GM12878 (cell line): ENCODE measurements around the gene DBN1. TPM values are rescaled to one million over a fixed set of nuclear protein-coding genes. Genes with fewer than 3 reads are reported as not detected.

ENCODE experiments used
- ATAC-seq: fragments of 200-7000 bp; cut with Tn5 transposase; 3 replicates; pipeline ENCODE4 v1.9.1; 2020; ENCODE audit warnings: mild to moderate bottlenecking, moderate library complexity
- BruUV-seq: library from RNA; stranded (reverse); fragments of 400-500 nt; replicated peaks from 2 replicates; lab custom pipeline; 2021; lab: Mats Ljungman, UMichigan
- CTCF ChIA-PET: fragments of 300-600 bp; sonication (Branson Sonifier 250); formaldehyde crosslinking; extraction: SDS; loops from one replicate; lab custom pipeline; 2021; ENCODE audit warnings: inconsistent platforms; lab: Yijun Ruan, JAX
- POLR2A ChIA-PET: fragments of 350-600 bp; formaldehyde crosslinking; extraction: SDS; loops from one replicate; lab custom pipeline; 2021; ENCODE audit warnings: inconsistent platforms; lab: Charles Lee
- RAD21 ChIA-PET: fragments of 300-600 bp; sonication (Branson Sonifier 250); formaldehyde crosslinking; loops from one replicate; lab custom pipeline; 2023; ENCODE audit warnings: antibody characterized with exemption; ENCODE audit not compliant: unreplicated experiment; lab: Charles Lee
- SMC1A ChIA-PET: fragments of 300-600 bp; sonication (Branson Sonifier 250); formaldehyde crosslinking; loops from one replicate; lab custom pipeline; 2023; ENCODE audit not compliant: unreplicated experiment, uncharacterized antibody; lab: Charles Lee
- DNase-seq: peaks from one replicate; pipeline ENCODE4 v3.0.0-alpha.2; 2011; ENCODE audit warnings: low read depth, low spot score
- FAIRE-seq: peaks from 3 replicates; lab custom pipeline; 2011; peaks lifted over from hg19 to GRCh38; lab: Jason Lieb, UNC
- H2AFZ ChIP-seq: 2 replicates; pipeline ENCODE4 v1.6.0; 2011; ENCODE audit warnings: low read depth, low read length, control low read depth; ENCODE audit not compliant: control insufficient read depth
- H3K27ac ChIP-seq: 2 replicates; pipeline ENCODE4 v1.5.1; 2011; ENCODE audit warnings: control low read depth; ENCODE audit not compliant: control insufficient read depth, insufficient read depth
- H3K27me3 ChIP-seq, 2 experiments: replicated peaks in 1 of 2; 2 replicates each; pipeline versions ENCODE4 v1.6.0 to v1.6.1; 2011; ENCODE audit warnings: low read length in 1 of 2; ENCODE audit not compliant: control insufficient read depth in 2 of 2, insufficient read depth in 2 of 2
- H3K36me3 ChIP-seq, 2 experiments: 2 replicates each; pipeline ENCODE4 v1.5.1; 2011; ENCODE audit warnings: low read length in 1 of 2; ENCODE audit not compliant: control insufficient read depth in 2 of 2, insufficient read depth in 2 of 2
- H3K4me1 ChIP-seq: 2 replicates; pipeline ENCODE4 v1.6.1; 2011; ENCODE audit warnings: mild to moderate bottlenecking, low read length, moderate library complexity, mixed read lengths; ENCODE audit not compliant: control insufficient read depth, insufficient read depth
- H3K4me2 ChIP-seq: 2 replicates; pipeline ENCODE4 v1.6.0; 2011; ENCODE audit warnings: control low read depth; ENCODE audit not compliant: control insufficient read depth, insufficient read depth
- H3K4me3 ChIP-seq: fragments of 200-600 bp; sonication (generic); 2 replicates; pipeline ENCODE4 v1.5.1; 2016
- H3K79me2 ChIP-seq: 2 replicates; pipeline ENCODE4 v1.6.0; 2011; ENCODE audit warnings: low read length; ENCODE audit not compliant: control insufficient read depth, insufficient read depth
- H3K9ac ChIP-seq: 2 replicates; pipeline ENCODE4 v1.8.0; 2011; ENCODE audit warnings: low read length, control low read depth, mixed read lengths; ENCODE audit not compliant: control insufficient read depth, insufficient read depth
- H3K9me3 ChIP-seq: replicated peaks from 3 replicates; pipeline ENCODE4 v1.5.1; 2011; ENCODE audit warnings: mild to moderate bottlenecking, low read length; ENCODE audit not compliant: control insufficient read depth, insufficient read depth
- H4K20me1 ChIP-seq: 2 replicates; pipeline ENCODE4 v1.6.0; 2011; ENCODE audit not compliant: control insufficient read depth, insufficient read depth
- ATF7 ChIP-seq: fragments of 450-650 bp; IDR thresholded peaks from 2 replicates; pipeline ENCODE4 v1.6.1; 2016; ENCODE audit warnings: low read depth, mild to moderate bottlenecking
- ESRRA ChIP-seq: IDR thresholded peaks from 2 replicates; pipeline ENCODE4 v1.6.1; 2012; ENCODE audit warnings: mild to moderate bottlenecking, low read length, improper control_type of control experiment
- NR2F1 ChIP-seq: fragments of 450-650 bp; conservative IDR thresholded peaks from 2 replicates; pipeline ENCODE4 v1.6.1; 2017; ENCODE audit warnings: mild to moderate bottlenecking
- PAX8 ChIP-seq: fragments of 450-650 bp; IDR thresholded peaks from 2 replicates; pipeline ENCODE4 v1.6.1; 2017; ENCODE audit warnings: mild to moderate bottlenecking, moderate library complexity
- RAD21 ChIP-seq: IDR thresholded peaks from 2 replicates; pipeline ENCODE4 v1.6.1; 2011; ENCODE audit warnings: mild to moderate bottlenecking, low read depth, low read length, moderate library complexity; ENCODE audit not compliant: insufficient read depth
- RAD51 ChIP-seq: fragments of 450-650 bp; IDR thresholded peaks from 2 replicates; pipeline ENCODE4 v1.6.1; 2016; ENCODE audit warnings: moderate library complexity, mild to moderate bottlenecking, inconsistent platforms
- SREBF2 ChIP-seq: IDR thresholded peaks from 2 replicates; pipeline ENCODE4 v1.6.1; 2012; ENCODE audit warnings: mild to moderate bottlenecking, low read length
- STAT1 ChIP-seq: fragments of 450-650 bp; conservative IDR thresholded peaks from 2 replicates; pipeline ENCODE4 v1.6.1; 2014; ENCODE audit warnings: antibody characterized with exemption, mild to moderate bottlenecking
- SUPT20H ChIP-seq: IDR thresholded peaks from 2 replicates; pipeline ENCODE4 v1.6.1; 2011; ENCODE audit warnings: low read depth, mild to moderate bottlenecking, low read length, moderate library complexity, borderline replicate concordance; ENCODE audit not compliant: control insufficient read depth
- YBX1 ChIP-seq: fragments of 450-650 bp; IDR thresholded peaks from 2 replicates; pipeline ENCODE4 v1.6.1; 2016; ENCODE audit warnings: antibody characterized with exemption
- YY1 ChIP-seq: IDR thresholded peaks from 2 replicates; pipeline ENCODE4 v1.6.1; 2011; ENCODE audit warnings: low read depth, mild to moderate bottlenecking, low read length
- ZNF24 ChIP-seq: fragments of 450-650 bp; IDR thresholded peaks from 2 replicates; pipeline ENCODE4 v1.6.1; 2017; ENCODE audit warnings: antibody characterized with exemption, mild to moderate bottlenecking
- WGBS: methylation state at CpG from one replicate; pipeline ENCODE4 v1.1.6; 2016; ENCODE audit warnings: low lambda C conversion rate; ENCODE audit not compliant: insufficient replicate concordance, insufficient coverage; ENCODE audit errors: missing lambda C conversion rate; 5-methylcytosine and 5-hydroxymethylcytosine counted together
- in situ Hi-C: fragments of 300-500 bp; cut with MboI; formaldehyde crosslinking; loops from 9 replicates; pipeline ENCODE4 v1.14.3; 2018; ENCODE audit warnings: mixed read lengths
- intact Hi-C: fragments of 100-400 bp; cut with micrococcal nuclease; formaldehyde crosslinking; loops from one replicate; pipeline ENCODE4 v1.14.2; 2022; ENCODE audit not compliant: unreplicated experiment
- polyA plus RNA-seq, 11 experiments: library from polyadenylated mRNA; depleted of rRNA in 4 of 11; unstranded in 6 of 11; stranded (reverse) in 5 of 11; fragments of >200 nt; fragmentation: Nextera tagmentation in 4 of 11; fragmentation: Illumina TruSeq in 1 of 11; extraction: Ambion mirVana in 4 of 11; extraction: Trizol in 1 of 11; gene quantifications; 1 replicate in 1 of 11; 2 replicates in 10 of 11; pipeline versions ENCODE4 v1.2.1 to v1.2.3, GENCODE V29; 2011 to 2016; ENCODE audit warnings: inconsistent platforms in 2 of 11, missing spikeins in 2 of 11, low read depth in 1 of 11
- total RNA-seq, 4 experiments: library from RNA; depleted of rRNA in 3 of 4; stranded (reverse); fragments of >200 nt in 3 of 4; fragmentation: Illumina TruSeq in 1 of 4; extraction: Trizol in 1 of 4; gene quantifications; 2 replicates each; pipeline versions ENCODE4 v1.2.1 to v1.2.3, GENCODE V29; 2013 to 2021
- TF ChIP-seq, protein P1 (sequence below): IDR thresholded peaks from 2 replicates; pipeline ENCODE4 v1.6.1; 2011; ENCODE audit warnings: borderline replicate concordance, low read depth, mild to moderate bottlenecking, moderate library complexity, low read length; ENCODE audit not compliant: insufficient read depth, poor library complexity, severe bottlenecking
- TF ChIP-seq, protein P2 (sequence below): fragments of 450-650 bp; IDR thresholded peaks from 2 replicates; pipeline ENCODE4 v1.6.1; 2017; ENCODE audit warnings: mild to moderate bottlenecking, moderate library complexity

The DBN1 gene
- total and polyA plus RNA-seq, 10 of the 15 experiments (the other 5 are each of a cell fraction or from before 2014, with no cell fraction given), result 0.18 to 81.0 (median 27.9) TPM

DNA sequence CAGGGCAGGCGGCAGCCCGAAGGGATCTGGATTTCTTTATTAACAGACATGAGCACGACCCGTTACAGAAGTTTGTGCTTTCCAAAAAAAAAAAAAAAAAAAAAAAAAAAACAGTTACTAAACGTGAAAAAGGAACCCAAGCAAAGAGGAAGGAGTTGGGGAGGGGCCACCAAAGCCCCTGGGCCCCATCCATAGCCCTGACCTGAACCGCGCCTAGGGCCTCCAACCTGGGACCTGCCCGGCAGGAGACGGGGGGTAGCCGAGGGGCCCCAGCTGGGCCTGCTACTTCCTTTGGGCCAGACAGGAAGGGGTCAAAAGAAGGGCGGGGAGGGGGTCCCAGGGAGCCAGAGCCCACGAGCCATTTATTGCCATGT, 16.9 kb downstream of the DBN1 start (continued):
- TF ChIP-seq SUPT20H (no peak), PAX8 (no peak), STAT1 (no peak), ESRRA (no peak)
- TF ChIP-seq, protein P1, sequence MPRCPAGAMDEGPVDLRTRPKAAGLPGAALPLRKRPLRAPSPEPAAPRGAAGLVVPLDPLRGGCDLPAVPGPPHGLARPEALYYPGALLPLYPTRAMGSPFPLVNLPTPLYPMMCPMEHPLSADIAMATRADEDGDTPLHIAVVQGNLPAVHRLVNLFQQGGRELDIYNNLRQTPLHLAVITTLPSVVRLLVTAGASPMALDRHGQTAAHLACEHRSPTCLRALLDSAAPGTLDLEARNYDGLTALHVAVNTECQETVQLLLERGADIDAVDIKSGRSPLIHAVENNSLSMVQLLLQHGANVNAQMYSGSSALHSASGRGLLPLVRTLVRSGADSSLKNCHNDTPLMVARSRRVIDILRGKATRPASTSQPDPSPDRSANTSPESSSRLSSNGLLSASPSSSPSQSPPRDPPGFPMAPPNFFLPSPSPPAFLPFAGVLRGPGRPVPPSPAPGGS, result no peak
- TF ChIP-seq, all 136 proteins: peak for 0

- Histone ChIP-seq H3K9ac (peak overlapping the region; percentile 61; the same call in 1 of the 2 replicates), H2AFZ (peak overlapping the region; percentile 77), H3K27ac (peak overlapping the region; percentile 65), H3K4me3 (peak overlapping the region; percentile 82), H3K9me3 (no peaks in the 10 kb centered on the region), H3K4me2 (peak overlapping the region; percentile 98), H3K79me2 (no peaks in the 10 kb centered on the region; the same call in 1 of the 2 replicates), H3K27me3 (no peaks in the 10 kb centered on the region), H4K20me1 (no peaks in the 10 kb centered on the region), H3K36me3 (no peaks in the 10 kb centered on the region), H3K4me1 (peaks cover 11% of the 10 kb centered on the region)
- ChIA-PET POLR2A (interaction anchor here (0.8 to 13.6 kb wide), 14 partner anchors 11 to 154 kb away, joined by 3 to 358 read pairs (median 6); partner anchors contain the start of genes GRK6 and PDLIM7), CTCF (interaction anchor here (0.7 to 16.4 kb wide), 34 partner anchors 10 to 795 kb away, joined by 3 to 391 read pairs (median 6); partner anchors contain the start of genes DBN1, DOK3, GRK6 and LMAN2), SMC1A (interaction anchor here (1.6 to 5.1 kb wide), 7 partner anchors 27 to 342 kb away, joined by 6 to 92 read pairs (median 11); partner anchors contain the start of genes GRK6 and PFN3), RAD21 (interaction anchor here (0.6 to 13.5 kb wide), 18 partner anchors 11 to 700 kb away, joined by 3 to 291 read pairs (median 8); partner anchors contain the start of genes DOK3, F12, GRK6 and PDLIM7)
- intact Hi-C loops (loop anchor here (1.0 to 2.0 kb wide), 5 partner anchors 29 to 341 kb away; partner anchors contain the start of gene GRK6), in situ Hi-C loops (no loop called here)
- WGBS, result 1% methylated on average over 63 of the region's 76 CpGs
- BruUV-seq, result TSS peak; percentile 61
- ATAC-seq, result peak; percentile 53
- peak; percentile 90 for FAIRE-seq
- DNase-seq, result no peak
- 0 out of 2 replicates have a peak, but pooled peaks have one; percentile 2 for TF ChIP-seq NR2F1
- peak; percentile 68 for TF ChIP-seq YY1
- TF ChIP-seq YBX1, result no peak
- TF ChIP-seq RAD21, result peak; percentile 72
- TF ChIP-seq RAD51, result no peak
- TF ChIP-seq SREBF2, result no peak
- TF ChIP-seq, protein P2, sequence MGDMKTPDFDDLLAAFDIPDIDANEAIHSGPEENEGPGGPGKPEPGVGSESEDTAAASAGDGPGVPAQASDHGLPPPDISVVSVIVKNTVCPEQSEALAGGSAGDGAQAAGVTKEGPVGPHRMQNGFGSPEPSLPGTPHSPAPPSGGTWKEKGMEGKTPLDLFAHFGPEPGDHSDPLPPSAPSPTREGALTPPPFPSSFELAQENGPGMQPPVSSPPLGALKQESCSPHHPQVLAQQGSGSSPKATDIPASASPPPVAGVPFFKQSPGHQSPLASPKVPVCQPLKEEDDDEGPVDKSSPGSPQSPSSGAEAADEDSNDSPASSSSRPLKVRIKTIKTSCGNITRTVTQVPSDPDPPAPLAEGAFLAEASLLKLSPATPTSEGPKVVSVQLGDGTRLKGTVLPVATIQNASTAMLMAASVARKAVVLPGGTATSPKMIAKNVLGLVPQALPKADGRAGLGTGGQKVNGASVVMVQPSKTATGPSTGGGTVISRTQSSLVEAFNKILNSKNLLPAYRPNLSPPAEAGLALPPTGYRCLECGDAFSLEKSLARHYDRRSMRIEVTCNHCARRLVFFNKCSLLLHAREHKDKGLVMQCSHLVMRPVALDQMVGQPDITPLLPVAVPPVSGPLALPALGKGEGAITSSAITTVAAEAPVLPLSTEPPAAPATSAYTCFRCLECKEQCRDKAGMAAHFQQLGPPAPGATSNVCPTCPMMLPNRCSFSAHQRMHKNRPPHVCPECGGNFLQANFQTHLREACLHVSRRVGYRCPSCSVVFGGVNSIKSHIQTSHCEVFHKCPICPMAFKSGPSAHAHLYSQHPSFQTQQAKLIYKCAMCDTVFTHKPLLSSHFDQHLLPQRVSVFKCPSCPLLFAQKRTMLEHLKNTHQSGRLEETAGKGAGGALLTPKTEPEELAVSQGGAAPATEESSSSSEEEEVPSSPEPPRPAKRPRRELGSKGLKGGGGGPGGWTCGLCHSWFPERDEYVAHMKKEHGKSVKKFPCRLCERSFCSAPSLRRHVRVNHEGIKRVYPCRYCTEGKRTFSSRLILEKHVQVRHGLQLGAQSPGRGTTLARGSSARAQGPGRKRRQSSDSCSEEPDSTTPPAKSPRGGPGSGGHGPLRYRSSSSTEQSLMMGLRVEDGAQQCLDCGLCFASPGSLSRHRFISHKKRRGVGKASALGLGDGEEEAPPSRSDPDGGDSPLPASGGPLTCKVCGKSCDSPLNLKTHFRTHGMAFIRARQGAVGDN, result 0 out of 2 replicates have a peak, but pooled peaks have one; percentile 14
- TF ChIP-seq ATF7, result no peak
- no peak for TF ChIP-seq ZNF24
Observed at GRCh38 chr5:177455661-177456590, 17.5 kb downstream of the DBN1 start.
